Fibroblast of skin of scalp (primary cell): ENCODE results near the gene FER.
"Not testable (repeated sequence)": the region's sequence is repeated elsewhere in the genome, so short reads cannot be mapped to it uniquely, and the experiment has no call there.

Experiments
- DNase-seq: peaks from one replicate; pipeline ENCODE4 v3.0.0-alpha.2; 2013

FER gene

GRCh38 chr5:108884736-108885135 is 137.0 kb downstream of the FER start:
- peak; percentile 60 for DNase-seq

GRCh38 chr5:108898257-108898656 is 150.6 kb downstream of the FER start:
- no peak for DNase-seq

- DNase-seq: peak; percentile 33
Observed at GRCh38 chr5:108898707-108899106, 151.0 kb downstream of the FER start.

DNA sequence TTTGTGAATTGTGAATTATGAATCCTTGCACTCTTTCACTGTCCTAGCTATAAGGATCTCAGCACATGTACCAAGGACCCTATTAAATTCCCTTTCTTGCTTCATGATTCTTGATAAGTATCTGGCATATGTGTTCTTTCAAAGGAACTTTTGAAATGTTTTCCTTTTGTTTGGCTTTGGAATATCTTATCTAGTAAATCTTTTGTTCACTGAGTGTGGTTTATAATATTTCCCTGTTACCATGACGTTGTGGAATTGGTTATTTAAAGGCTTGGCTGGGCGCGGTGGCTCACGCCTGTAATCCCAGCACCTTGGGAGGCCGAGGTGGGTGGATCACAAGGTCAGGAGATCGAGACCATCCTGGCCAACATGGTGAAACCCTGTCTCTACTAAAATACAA is 151.5 kb downstream of the FER start:
- not testable (repeated sequence) for DNase-seq

- no peak for DNase-seq
Observed at GRCh38 chr5:108900668-108901067, 153.0 kb downstream of the FER start.

DNA sequence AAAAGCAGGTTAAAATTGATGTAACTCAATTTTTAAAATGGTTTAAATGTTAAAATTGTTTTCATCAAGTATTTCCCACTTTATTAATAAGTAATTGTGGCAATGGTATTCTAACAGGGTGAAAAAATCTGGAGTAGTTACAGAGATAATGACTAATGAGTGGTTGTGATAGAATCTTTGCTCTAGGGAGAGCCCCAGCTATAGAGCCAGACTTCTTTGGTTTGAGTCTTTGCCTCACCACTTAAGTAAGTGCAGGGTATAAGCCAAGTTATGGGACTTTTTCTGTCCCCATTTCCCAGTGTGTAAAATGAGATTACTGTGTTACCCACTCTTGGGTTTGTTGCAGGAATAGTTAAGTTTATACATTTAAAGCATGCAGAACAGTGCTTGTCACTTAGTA is 158.1 kb downstream of the FER start:
- DNase-seq: no peak

DNA sequence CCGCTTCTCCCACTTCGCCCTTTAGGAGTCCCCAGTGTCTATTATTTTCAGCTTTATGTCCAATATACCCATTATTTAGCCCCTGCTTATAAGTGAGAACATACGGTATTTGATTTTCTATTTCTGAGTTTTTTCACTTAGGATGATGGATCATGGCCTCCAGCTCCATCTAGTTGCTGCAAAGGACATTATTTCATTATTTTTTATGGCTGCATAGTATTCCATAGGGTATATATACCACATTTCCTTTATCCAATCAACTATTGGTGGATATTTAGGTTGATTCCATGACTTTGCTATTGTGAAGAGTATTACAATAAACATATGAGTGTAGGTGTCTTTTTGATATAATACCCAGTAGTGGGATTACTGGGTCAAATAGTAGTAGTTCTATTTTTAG is 162.9 kb downstream of the FER start:
- no peak for DNase-seq

- no peak for DNase-seq
Observed at GRCh38 chr5:108911055-108911454, 163.4 kb downstream of the FER start.

DNA sequence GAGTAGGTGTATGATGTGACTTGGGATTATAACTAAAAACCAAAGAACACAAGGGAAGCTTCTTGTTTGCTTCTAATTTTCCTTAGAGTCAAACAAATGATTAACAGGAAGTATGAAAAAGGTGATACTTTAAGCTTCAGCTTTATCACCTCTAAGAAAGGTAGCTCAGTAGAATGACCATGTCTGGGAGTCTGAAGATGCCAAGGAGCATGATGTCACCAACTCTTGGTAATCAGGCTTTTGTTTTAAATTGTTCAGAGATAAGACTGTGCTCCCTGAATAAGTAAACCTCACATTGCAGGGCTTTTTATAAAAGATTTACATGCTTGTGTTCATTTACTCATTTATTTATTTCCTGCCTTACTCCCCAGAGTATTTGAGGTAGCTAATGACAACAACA is 169.9 kb downstream of the FER start:
- no peak for DNase-seq

- no peak for DNase-seq
Observed at GRCh38 chr5:108919591-108920326, 172.1 kb downstream of the FER start.

- DNase-seq: no peak
Observed at GRCh38 chr5:108924457-108924961, 176.8 kb downstream of the FER start.

GRCh38 chr5:108925073-108925472 is 177.4 kb downstream of the FER start:
- DNase-seq: no peak

DNA sequence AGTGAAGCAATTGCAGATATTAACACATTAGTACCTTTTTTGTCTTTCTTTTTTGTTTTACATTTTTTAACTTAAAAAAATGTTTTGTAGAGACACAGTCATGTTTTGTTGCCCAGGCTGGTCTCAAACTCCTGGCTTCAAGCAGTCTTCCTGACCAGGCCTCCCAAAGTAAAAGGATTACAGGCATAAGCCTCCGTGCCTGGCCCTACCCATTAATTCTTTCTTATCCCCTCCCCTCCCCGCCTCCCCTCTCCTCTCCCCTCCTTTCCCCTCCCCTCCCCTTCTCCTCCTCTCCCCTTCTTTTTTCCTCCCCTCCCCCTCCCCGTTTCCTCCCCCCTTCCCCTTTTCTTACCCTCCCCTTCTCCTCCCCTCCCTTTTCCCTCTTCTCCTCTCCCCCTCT is 182.4 kb downstream of the FER start:
- DNase-seq: no peak

DNA sequence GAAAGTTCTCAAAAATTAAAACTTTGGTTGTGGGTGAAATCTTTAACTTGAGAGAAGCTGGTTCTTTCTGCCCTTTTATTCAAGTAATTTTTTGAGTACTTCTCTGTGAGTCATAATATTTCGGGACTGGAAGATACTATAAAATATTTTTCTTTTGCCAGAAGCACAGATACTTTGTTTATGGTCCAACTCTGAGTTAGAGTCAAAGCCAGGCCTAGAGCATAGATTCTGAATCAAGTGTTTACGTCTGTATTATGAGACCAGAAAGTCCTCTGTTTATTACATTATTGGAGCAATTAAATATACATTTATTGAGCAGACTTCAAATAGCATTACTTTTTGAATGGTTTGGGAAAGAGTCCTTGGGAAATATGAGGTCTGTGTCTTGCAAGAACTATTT is 187.9 kb downstream of the FER start:
- DNase-seq: no peak

- no peak for DNase-seq
Observed at GRCh38 chr5:108937221-108937620, 189.5 kb downstream of the FER start.

DNA sequence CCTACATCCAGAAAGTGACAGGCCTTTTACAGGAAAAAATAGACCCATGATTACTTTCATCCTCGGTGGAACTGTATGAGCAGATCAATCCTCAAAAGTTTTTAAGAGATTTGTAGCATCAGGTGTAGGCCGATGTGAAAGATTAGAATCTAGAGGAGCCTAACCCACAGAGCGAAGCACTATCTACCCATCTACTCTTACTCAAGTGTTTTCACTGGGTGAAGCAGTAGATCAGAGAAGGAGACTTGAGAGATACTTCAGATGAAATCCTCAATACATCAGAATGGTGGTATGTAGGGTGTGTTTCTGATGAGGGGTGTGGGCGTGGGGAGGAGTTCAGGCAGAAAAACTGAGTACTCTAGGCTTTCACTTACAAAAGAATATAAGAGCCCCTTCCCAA is 192.8 kb downstream of the FER start:
- no peak for DNase-seq

- DNase-seq: no peak
Observed at GRCh38 chr5:108941746-108942145, 194.0 kb downstream of the FER start.

- no peak for DNase-seq
Observed at GRCh38 chr5:108942701-108943100, 195.0 kb downstream of the FER start.

GRCh38 chr5:108945094-108945493 is 197.4 kb downstream of the FER start:
- no peak for DNase-seq

DNA sequence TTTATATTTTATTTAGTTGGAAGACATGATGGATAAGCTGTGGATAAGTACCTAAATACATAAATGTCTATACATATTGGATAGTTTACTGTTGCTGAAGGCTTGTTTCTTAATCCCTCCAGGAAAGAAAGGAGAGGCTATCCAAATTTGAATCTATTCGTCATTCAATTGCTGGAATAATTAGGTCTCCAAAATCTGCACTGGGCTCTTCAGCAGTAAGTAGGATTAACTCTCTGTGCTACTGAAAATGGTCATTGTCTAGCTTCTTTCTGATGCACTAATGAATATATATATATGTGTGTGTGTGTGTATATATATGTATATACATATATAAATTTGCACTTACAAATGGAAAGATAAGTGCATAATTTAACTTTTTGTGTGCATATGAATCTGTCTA is 198.3 kb downstream of the FER start:
- DNase-seq: no peak

GRCh38 chr5:108947164-108947563 is 199.5 kb downstream of the FER start:
- no peak for DNase-seq

DNA sequence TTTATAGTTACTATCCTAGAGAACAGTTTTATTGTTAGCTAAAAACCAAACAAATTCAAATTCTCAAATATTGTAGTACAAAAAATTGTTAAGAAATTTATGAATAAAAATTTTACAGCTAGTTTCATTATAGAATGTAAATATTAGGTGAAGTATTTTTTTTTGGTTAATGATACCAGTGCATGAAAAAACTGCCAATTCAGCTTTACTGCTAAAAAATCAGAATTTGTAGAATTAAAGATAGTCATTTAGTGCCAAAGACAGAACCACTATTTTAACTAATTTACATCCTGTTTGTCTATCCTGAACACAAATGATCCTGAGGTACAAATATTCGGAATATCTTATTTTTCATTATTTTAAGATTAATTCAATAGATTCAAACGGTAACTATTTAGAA is 202.6 kb downstream of the FER start:
- DNase-seq: no peak

- DNase-seq: no peak
Observed at GRCh38 chr5:108953940-108954339, 206.2 kb downstream of the FER start.

DNA sequence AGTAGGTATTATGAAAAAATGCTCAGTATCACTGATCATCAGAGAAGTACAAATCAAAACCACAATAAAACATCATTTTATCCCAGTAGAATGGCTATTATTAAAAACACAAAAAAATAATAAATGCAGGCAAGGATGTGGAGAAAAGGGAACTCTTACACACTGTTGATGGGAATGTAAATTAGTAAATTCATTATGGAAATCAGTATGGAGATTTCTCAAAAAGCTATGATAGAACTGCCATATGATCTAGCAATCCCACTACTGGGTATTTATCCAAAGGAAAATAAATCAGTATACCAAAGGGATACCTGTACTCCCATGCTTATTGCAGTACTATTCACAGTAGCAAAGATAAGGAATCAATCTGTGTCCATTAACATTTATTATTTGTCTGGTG is 209.6 kb downstream of the FER start:
- DNase-seq: no peak

DNA sequence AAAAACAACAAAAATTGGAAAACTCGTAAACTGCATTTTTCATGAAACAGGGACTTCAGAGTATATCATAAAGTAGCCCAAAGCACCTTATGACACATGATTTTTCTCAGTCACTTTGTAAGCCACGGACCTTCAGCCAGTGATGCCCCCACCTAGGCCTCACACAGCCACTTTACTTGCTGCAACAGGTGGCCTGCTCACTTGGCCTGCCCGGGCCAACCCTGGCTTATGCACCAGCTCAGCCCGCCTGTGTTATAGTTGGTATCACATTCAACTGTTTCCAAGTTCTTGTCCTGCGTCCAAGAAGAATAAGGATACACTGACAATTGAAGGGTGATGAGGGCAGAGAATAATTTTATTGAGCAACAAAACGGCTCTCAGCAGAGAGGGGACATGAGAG is 219.2 kb downstream of the FER start:
- no peak for DNase-seq
